WI38 (cell line): ENCODE results near the gene PLK2.

Experiments
- H3K4me3 ChIP-seq: 2 replicates; pipeline ENCODE4 v1.5.1; 2011; ENCODE audit warnings: low read depth, mild to moderate bottlenecking, control low read depth, low read length
- CTCF ChIP-seq: IDR thresholded peaks from 2 replicates; pipeline ENCODE4 v1.5.1; 2012; ENCODE audit warnings: low read depth, mild to moderate bottlenecking, control low read depth, low read length

Gene PLK2

GRCh38 chr5:58450018-58450417 lies 9.9 kb downstream of the PLK2 start:
- no peak for TF ChIP-seq CTCF
- H3K4me3 ChIP-seq = no peak overlapping the region

GRCh38 chr5:58447226-58447625 lies 12.7 kb downstream of the PLK2 start:
- no peak overlapping the region for H3K4me3 ChIP-seq
- TF ChIP-seq CTCF = no peak

GRCh38 chr5:58446024-58446423 lies 13.9 kb downstream of the PLK2 start:
- TF ChIP-seq CTCF = no peak
- no peak overlapping the region for H3K4me3 ChIP-seq

GRCh38 chr5:58444805-58445204 lies 15.1 kb downstream of the PLK2 start:
- no peak overlapping the region for H3K4me3 ChIP-seq
- no peak for TF ChIP-seq CTCF

GRCh38 chr5:58440901-58441460 lies 18.9 kb downstream of the PLK2 start:
- no peak overlapping the region for H3K4me3 ChIP-seq
- no peak for TF ChIP-seq CTCF

- no peak overlapping the region for H3K4me3 ChIP-seq
- TF ChIP-seq CTCF = no peak
Measured at GRCh38 chr5:58439094-58439644, 20.7 kb downstream of the PLK2 start.

- TF ChIP-seq CTCF = no peak
Measured at GRCh38 chr5:58437661-58438060, 22.2 kb downstream of the PLK2 start.

More at GRCh38 chr5:58437661-58438060, 22.2 kb downstream of the PLK2 start:
- H3K4me3 ChIP-seq = no peak overlapping the region
